HCT116 (cell line): ENCODE measurements around the gene CRACR2A. TPM values are rescaled to one million over a fixed set of nuclear protein-coding genes. Genes with fewer than 3 reads are reported as not detected.

Experiments used
- ATAC-seq: fragments of 200-7000 bp; cut with Tn5 transposase; 2 replicates; pipeline ENCODE4 v1.9.1; 2020; ENCODE audit warnings: mild to moderate bottlenecking, moderate library complexity
- BruUV-seq: library from RNA; stranded (reverse); fragments of 400-500 nt; replicated peaks from 2 replicates; lab custom pipeline; 2021; lab: Mats Ljungman, UMichigan
- CTCF ChIA-PET: fragments of 300-600 bp; sonication (Branson Sonifier 250); formaldehyde crosslinking; loops from one replicate; lab custom pipeline; 2021; ENCODE audit warnings: antibody characterized with exemption; lab: Charles Lee
- POLR2A ChIA-PET: fragments of 300-600, 350-600 bp; sonication (Branson Sonifier 250); formaldehyde crosslinking; loops from one replicate; lab custom pipeline; 2021; ENCODE audit warnings: antibody characterized with exemption; lab: Charles Lee
- RAD21 ChIA-PET, 2 experiments: fragments of 300-600 bp; sonication (Branson Sonifier 250); formaldehyde crosslinking; loops; one replicate each; lab custom pipeline; 2023; ENCODE audit warnings: low total read pairs in 2 of 2; ENCODE audit not compliant: uncharacterized antibody in 2 of 2, unreplicated experiment in 2 of 2, low non-redundant PET in 1 of 2; lab: Charles Lee
- DNase-seq: peaks from one replicate; pipeline ENCODE4 v3.0.0-alpha.2; 2010; ENCODE audit warnings: low read depth, low spot score
- H2AFZ ChIP-seq: fragments of 200-600 bp; shearing (Covaris generic), sonication (generic); 2 replicates; pipeline ENCODE4 v1.6.1; 2017; ENCODE audit warnings: low read depth, mixed run types, mixed read lengths, antibody characterized with exemption, low read length; ENCODE audit not compliant: poor library complexity, severe bottlenecking
- H3K27ac ChIP-seq: 2 replicates; pipeline ENCODE4 v1.5.1; 2012; ENCODE audit warnings: low read depth, low read length
- H3K27me3 ChIP-seq: fragments of 200-600 bp; sonication (generic); 2 replicates; pipeline ENCODE4 v1.6.1; 2016; ENCODE audit warnings: mixed run types, low read length, mixed read lengths; ENCODE audit not compliant: insufficient read depth
- H3K36me3 ChIP-seq, 2 experiments: fragments of 200-500 bp in 1 of 2; fragments of 200-600 bp in 1 of 2; sonication (Bioruptor generic) in 1 of 2; sonication (generic) in 1 of 2; 2 replicates each; pipeline versions ENCODE4 v1.5.1 to v1.6.1; 2014 to 2016; ENCODE audit warnings: low read length in 2 of 2, inconsistent platforms in 1 of 2, mixed read lengths in 1 of 2, mixed run types in 1 of 2; ENCODE audit not compliant: insufficient read depth in 2 of 2, control insufficient read depth in 1 of 2
- H3K4me1 ChIP-seq, 2 experiments: fragments of 200-600 bp in 1 of 2; sonication (generic) in 1 of 2; 2 replicates each; pipeline versions ENCODE4 v1.5.1 to v1.6.1; 2012 to 2017; ENCODE audit warnings: low read length in 2 of 2, inconsistent platforms in 1 of 2, mild to moderate bottlenecking in 1 of 2, mixed read lengths in 1 of 2, mixed run types in 1 of 2, moderate library complexity in 1 of 2; ENCODE audit not compliant: insufficient read depth in 2 of 2, control insufficient read depth in 1 of 2
- H3K4me2 ChIP-seq: fragments of 200-600 bp; sonication (generic); 2 replicates; pipeline ENCODE4 v1.6.1; 2017; ENCODE audit warnings: mixed run types, low read length, mixed read lengths
- H3K4me3 ChIP-seq, 2 experiments: fragments of 200-600 bp in 1 of 2; sonication (generic) in 1 of 2; replicated peaks in 1 of 2; 2 replicates each; pipeline ENCODE4 v1.5.1; 2011 to 2016; ENCODE audit warnings: low read length in 2 of 2, control low read depth in 1 of 2, low read depth in 1 of 2, mild to moderate bottlenecking in 1 of 2, mixed read lengths in 1 of 2, mixed run types in 1 of 2
- H3K79me2 ChIP-seq: fragments of 200-600 bp; sonication (generic); 2 replicates; pipeline ENCODE4 v1.6.1; 2017; ENCODE audit warnings: mild to moderate bottlenecking, mixed run types, low read length, moderate library complexity, mixed read lengths; ENCODE audit not compliant: insufficient read depth
- H3K9ac ChIP-seq: fragments of 200-600 bp; sonication (generic); 2 replicates; pipeline ENCODE4 v1.6.1; 2016; ENCODE audit warnings: low read length, mixed read lengths
- H3K9me2 ChIP-seq: fragments of 200-600 bp; sonication (generic), shearing (Covaris generic); 2 replicates; pipeline ENCODE4 v1.6.1; 2017; ENCODE audit warnings: mixed run types, mild to moderate bottlenecking, moderate library complexity; ENCODE audit not compliant: insufficient read depth
- H3K9me3 ChIP-seq, 2 experiments: fragments of 200-500 bp in 1 of 2; fragments of 200-600 bp in 1 of 2; sonication (Bioruptor generic) in 1 of 2; sonication (generic) in 1 of 2; 2 replicates each; pipeline ENCODE4 v1.6.1; 2014 to 2017; ENCODE audit warnings: low read length in 2 of 2, mixed read lengths in 2 of 2, inconsistent platforms in 1 of 2, low read depth in 1 of 2, mild to moderate bottlenecking in 1 of 2, mixed run types in 1 of 2, moderate library complexity in 1 of 2; ENCODE audit not compliant: control insufficient read depth in 1 of 2, insufficient read depth in 1 of 2
- H4K20me1 ChIP-seq: fragments of 200-600 bp; sonication (generic), shearing (Covaris generic); 2 replicates; pipeline ENCODE4 v1.6.1; 2017; ENCODE audit warnings: mixed run types, mild to moderate bottlenecking, moderate library complexity; ENCODE audit not compliant: insufficient read depth
- EGR1 ChIP-seq: IDR thresholded peaks from 2 replicates; pipeline ENCODE4 v1.6.1; 2012; ENCODE audit warnings: low read depth
- ELF1 ChIP-seq: IDR thresholded peaks from 2 replicates; pipeline ENCODE4 v1.6.1; 2012; ENCODE audit warnings: low read depth, borderline replicate concordance
- EZH2phosphoT487 ChIP-seq: fragments of 200-600 bp; IDR thresholded peaks from 2 replicates; pipeline ENCODE4 v1.6.1; 2018; ENCODE audit warnings: antibody characterized with exemption, borderline replicate concordance
- POLR2A ChIP-seq: IDR thresholded peaks from 2 replicates; pipeline ENCODE4 v1.7.0; 2011; ENCODE audit warnings: borderline replicate concordance; ENCODE audit not compliant: insufficient read depth, insufficient read length; ENCODE audit errors: extremely low read depth
- SIN3A ChIP-seq: IDR thresholded peaks from 2 replicates; pipeline ENCODE4 v1.6.1; 2012; ENCODE audit warnings: low read depth
- SP1 ChIP-seq: IDR thresholded peaks from 2 replicates; pipeline ENCODE4 v1.6.1; 2012; ENCODE audit warnings: low read depth
- SRF ChIP-seq: IDR thresholded peaks from 2 replicates; pipeline ENCODE4 v1.6.1; 2012; ENCODE audit warnings: low read depth
- TCF7L2 ChIP-seq: IDR thresholded peaks from 2 replicates; pipeline ENCODE4 v1.7.0; 2011; ENCODE audit warnings: borderline replicate concordance, inconsistent platforms; ENCODE audit not compliant: insufficient read depth, insufficient read length; ENCODE audit errors: extremely low read depth
- ZBTB33 ChIP-seq: IDR thresholded peaks from 2 replicates; pipeline ENCODE4 v1.6.1; 2011; ENCODE audit warnings: mild to moderate bottlenecking, low read length, moderate library complexity; ENCODE audit not compliant: insufficient replicate concordance; ENCODE audit errors: extremely low read depth
- ZNF274 ChIP-seq: fragments of 200-500 bp; sonication (Bioruptor generic); IDR thresholded peaks from 2 replicates; pipeline ENCODE4 v1.6.1; 2014; ENCODE audit warnings: mild to moderate bottlenecking, low read depth, low read length, inconsistent platforms
- intact Hi-C: fragments of 100-400 bp; cut with micrococcal nuclease; formaldehyde crosslinking; loops from 2 replicates; pipeline ENCODE4 v1.10.0; 2022
- total RNA-seq: library from RNA; stranded (reverse); gene quantifications from one replicate; pipeline ENCODE4 v1.2.1, GENCODE V29; 2021; ENCODE audit not compliant: unreplicated experiment
- TF ChIP-seq, protein P1 (sequence below): IDR thresholded peaks from 2 replicates; pipeline ENCODE4 v1.6.1; 2012; ENCODE audit warnings: low read depth

The CRACR2A gene
- total RNA-seq, 1 experiment from 2014 or later, result 18.4 TPM

DNA sequence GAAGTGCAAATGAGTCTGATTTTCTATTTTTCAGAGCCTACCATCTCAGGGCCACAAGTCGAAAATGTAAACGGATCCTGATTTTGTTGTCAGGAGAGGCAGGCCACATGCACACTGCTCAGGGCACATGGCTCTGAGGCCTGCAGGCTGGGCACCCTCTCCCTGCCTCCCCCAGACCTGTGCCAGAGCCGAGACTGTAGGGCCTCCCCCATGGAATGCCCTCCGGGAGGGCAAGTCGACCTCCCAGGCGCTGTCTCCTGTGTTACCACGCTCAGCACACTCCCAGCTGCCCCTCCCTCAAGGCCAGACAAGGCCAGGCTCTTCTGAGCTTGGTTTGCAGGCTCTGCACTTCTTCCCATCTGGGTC, 121.7 kb downstream of the CRACR2A start:
- no peak for TF ChIP-seq SIN3A
- TF ChIP-seq SP1, result no peak
- no peak for TF ChIP-seq SRF
- TF ChIP-seq, protein P1, sequence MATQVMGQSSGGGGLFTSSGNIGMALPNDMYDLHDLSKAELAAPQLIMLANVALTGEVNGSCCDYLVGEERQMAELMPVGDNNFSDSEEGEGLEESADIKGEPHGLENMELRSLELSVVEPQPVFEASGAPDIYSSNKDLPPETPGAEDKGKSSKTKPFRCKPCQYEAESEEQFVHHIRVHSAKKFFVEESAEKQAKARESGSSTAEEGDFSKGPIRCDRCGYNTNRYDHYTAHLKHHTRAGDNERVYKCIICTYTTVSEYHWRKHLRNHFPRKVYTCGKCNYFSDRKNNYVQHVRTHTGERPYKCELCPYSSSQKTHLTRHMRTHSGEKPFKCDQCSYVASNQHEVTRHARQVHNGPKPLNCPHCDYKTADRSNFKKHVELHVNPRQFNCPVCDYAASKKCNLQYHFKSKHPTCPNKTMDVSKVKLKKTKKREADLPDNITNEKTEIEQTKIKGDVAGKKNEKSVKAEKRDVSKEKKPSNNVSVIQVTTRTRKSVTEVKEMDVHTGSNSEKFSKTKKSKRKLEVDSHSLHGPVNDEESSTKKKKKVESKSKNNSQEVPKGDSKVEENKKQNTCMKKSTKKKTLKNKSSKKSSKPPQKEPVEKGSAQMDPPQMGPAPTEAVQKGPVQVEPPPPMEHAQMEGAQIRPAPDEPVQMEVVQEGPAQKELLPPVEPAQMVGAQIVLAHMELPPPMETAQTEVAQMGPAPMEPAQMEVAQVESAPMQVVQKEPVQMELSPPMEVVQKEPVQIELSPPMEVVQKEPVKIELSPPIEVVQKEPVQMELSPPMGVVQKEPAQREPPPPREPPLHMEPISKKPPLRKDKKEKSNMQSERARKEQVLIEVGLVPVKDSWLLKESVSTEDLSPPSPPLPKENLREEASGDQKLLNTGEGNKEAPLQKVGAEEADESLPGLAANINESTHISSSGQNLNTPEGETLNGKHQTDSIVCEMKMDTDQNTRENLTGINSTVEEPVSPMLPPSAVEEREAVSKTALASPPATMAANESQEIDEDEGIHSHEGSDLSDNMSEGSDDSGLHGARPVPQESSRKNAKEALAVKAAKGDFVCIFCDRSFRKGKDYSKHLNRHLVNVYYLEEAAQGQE, result no peak
- TF ChIP-seq TCF7L2, result no peak
- no peak for TF ChIP-seq EZH2phosphoT487
- no peak for TF ChIP-seq ELF1
- TF ChIP-seq ZBTB33, result no peak
- no peak for TF ChIP-seq ZNF274
- no peak for TF ChIP-seq POLR2A
- no peak for TF ChIP-seq EGR1
- TF ChIP-seq, all 23 proteins: peak for 0
- Histone ChIP-seq H3K27me3 (no peaks in the 10 kb centered on the region), H3K9ac (no peak overlapping the region), H4K20me1 (no peaks in the 10 kb centered on the region), H3K4me2 (no peak overlapping the region), H3K4me3 (no peak overlapping the region), H3K79me2 (no peaks in the 10 kb centered on the region), H3K9me3 (no peaks in the 10 kb centered on the region), H3K27ac (no peak overlapping the region), H2AFZ (no peak overlapping the region), H3K9me2 (no peaks in the 10 kb centered on the region), H3K4me1 (no peaks in the 10 kb centered on the region), H3K36me3 (peaks cover under 1 to 4% of the 10 kb centered on the region in 2 experiments; a peak in 2 of 4 replicates)
- ChIA-PET CTCF (no interaction called here), RAD21 (no interaction called here), POLR2A (no interaction called here)
- ATAC-seq (no peak), DNase-seq (no peak)
- BruUV-seq, result no TSS peak
- intact Hi-C loops, result no loop called here
